Stomach (tissue), 9 donors: ENCODE results near the gene SLC39A13. TPM values are rescaled to one million over a fixed set of nuclear protein-coding genes. Genes with fewer than 3 reads are reported as not detected.
A peak's percentile ranks its signal among the peaks of the same experiment; 100 is the strongest.

Experiments used
- DNase-seq, 2 donors: peaks; one replicate each; pipeline versions ENCODE4 v3.0.0 to v3.0.0-alpha.2; 2013 to 2019
- H3K27ac ChIP-seq, 5 donors: fragments of 200-600 bp in 4 of 5; sonication (generic) in 4 of 5; one replicate each; pipeline ENCODE4 v1.5.1; 2013 to 2019; ENCODE audit warnings: mild to moderate bottlenecking in 1 of 5, moderate library complexity in 1 of 5
- H3K27me3 ChIP-seq, 3 donors: fragments of 200-600 bp; sonication (generic); one replicate each; pipeline ENCODE4 v1.5.1; 2017 to 2019; ENCODE audit warnings: mixed run types in 1 of 3
- H3K36me3 ChIP-seq, 4 donors: fragments of 200-600 bp; sonication (generic); 1 replicate in 3 of 4; 2 replicates in 1 of 4; pipeline ENCODE4 v1.5.1; 2016 to 2019
- H3K4me1 ChIP-seq, 4 donors: fragments of 200-600 bp; sonication (generic); one replicate each; pipeline ENCODE4 v1.5.1; 2016 to 2019
- H3K4me3 ChIP-seq, 4 donors: fragments of 200-600 bp; sonication (generic) in 3 of 4; one replicate each; pipeline ENCODE4 v1.5.1; 2016 to 2019; ENCODE audit warnings: mild to moderate bottlenecking in 1 of 4
- H3K9me3 ChIP-seq, 4 donors: fragments of 200-600 bp; sonication (generic); one replicate each; pipeline ENCODE4 v1.5.1; 2016 to 2019
- EP300 ChIP-seq: sonication (generic); formaldehyde crosslinking; IDR thresholded peaks from one replicate; pipeline ENCODE4 v1.6.1; 2017; ENCODE audit warnings: antibody characterized with exemption
- POLR2A ChIP-seq, 4 donors: fragments of 450-650 bp; IDR thresholded peaks; one replicate each; pipeline ENCODE4 v1.6.1; 2016; ENCODE audit warnings: antibody characterized with exemption in 4 of 4, control low read depth in 2 of 4, mild to moderate bottlenecking in 1 of 4, moderate library complexity in 1 of 4
- POLR2AphosphoS5 ChIP-seq, 3 donors: sonication (generic); formaldehyde crosslinking; IDR thresholded peaks; one replicate each; pipeline ENCODE4 v1.6.1; 2016; ENCODE audit warnings: antibody characterized with exemption in 3 of 3
- WGBS, 5 donors: extraction: QIAGEN DNeasy Blood & Tissue Kit in 3 of 5; methylation state at CpG; one replicate each; pipeline versions ENCODE4 v1.1.5 to v1.1.7; 2013 to 2018; 5-methylcytosine and 5-hydroxymethylcytosine counted together
- intact Hi-C: fragments of 100-400 bp; cut with DNase I; formaldehyde crosslinking; loops from one replicate; pipeline ENCODE4 v1.15.1; 2023; ENCODE audit warnings: low total_unique reads
- polyA plus RNA-seq, 3 donors: library from polyadenylated mRNA; stranded (reverse); fragments of 200-250 nt; gene quantifications; one replicate each; pipeline ENCODE4 v1.2.3, GENCODE V29; 2013
- total RNA-seq, 5 donors: library from RNA; depleted of rRNA; stranded (reverse); fragments of >200 nt; gene quantifications; one replicate each; pipeline versions ENCODE4 v1.1.0 to v1.2.3, GENCODE V29; 2014 to 2016
- TF ChIP-seq, protein P1 (sequence below), 7 experiments: fragments of 450-650 bp in 4 of 7; fragments of 200-600 bp in 3 of 7; sonication (generic) in 3 of 7; IDR thresholded peaks; one replicate each; pipeline ENCODE4 v1.5.1; 2016 to 2019; ENCODE audit warnings: antibody characterized with exemption in 7 of 7, control low read depth in 2 of 7, mild to moderate bottlenecking in 1 of 7
- donor health status: healthy with polysubstance abuse.
- donor health status: Bipolar disorder and iron deficiency.
- donor health status: healthy.

The SLC39A13 gene
- total and polyA plus RNA-seq, 8 donors: 7.0 to 158 (median 25.9) TPM

DNA sequence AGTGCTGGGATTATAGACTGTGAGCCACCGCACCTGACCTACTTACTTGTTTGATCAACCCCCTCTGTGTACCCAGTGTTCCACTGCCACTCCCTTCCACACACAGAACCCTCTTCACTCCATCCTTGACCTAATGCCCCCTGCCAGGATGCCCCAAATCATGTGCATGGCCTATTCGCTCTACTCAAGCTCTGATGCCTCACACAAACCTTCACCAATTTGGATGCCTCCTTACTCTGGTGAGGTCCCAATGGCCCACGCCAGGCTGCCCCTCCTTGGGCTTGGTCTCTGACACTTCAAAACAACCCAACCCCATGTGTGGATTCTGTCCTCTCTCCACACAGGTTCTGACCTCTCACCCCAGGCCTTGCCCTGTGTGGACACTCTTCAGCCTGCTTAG lies 27.3 kb downstream of the SLC39A13 start:
- H3K27ac ChIP-seq: no peak overlapping the region
- TF ChIP-seq, protein P1, sequence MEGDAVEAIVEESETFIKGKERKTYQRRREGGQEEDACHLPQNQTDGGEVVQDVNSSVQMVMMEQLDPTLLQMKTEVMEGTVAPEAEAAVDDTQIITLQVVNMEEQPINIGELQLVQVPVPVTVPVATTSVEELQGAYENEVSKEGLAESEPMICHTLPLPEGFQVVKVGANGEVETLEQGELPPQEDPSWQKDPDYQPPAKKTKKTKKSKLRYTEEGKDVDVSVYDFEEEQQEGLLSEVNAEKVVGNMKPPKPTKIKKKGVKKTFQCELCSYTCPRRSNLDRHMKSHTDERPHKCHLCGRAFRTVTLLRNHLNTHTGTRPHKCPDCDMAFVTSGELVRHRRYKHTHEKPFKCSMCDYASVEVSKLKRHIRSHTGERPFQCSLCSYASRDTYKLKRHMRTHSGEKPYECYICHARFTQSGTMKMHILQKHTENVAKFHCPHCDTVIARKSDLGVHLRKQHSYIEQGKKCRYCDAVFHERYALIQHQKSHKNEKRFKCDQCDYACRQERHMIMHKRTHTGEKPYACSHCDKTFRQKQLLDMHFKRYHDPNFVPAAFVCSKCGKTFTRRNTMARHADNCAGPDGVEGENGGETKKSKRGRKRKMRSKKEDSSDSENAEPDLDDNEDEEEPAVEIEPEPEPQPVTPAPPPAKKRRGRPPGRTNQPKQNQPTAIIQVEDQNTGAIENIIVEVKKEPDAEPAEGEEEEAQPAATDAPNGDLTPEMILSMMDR (IDR thresholded peaks at IDR 0.05): no peak
- TF ChIP-seq EP300 (no peak), POLR2AphosphoS5 (IDR thresholded peaks at IDR 0.05) (no peak), POLR2A (IDR thresholded peaks at IDR 0.05) (no peak)
- H3K4me3 ChIP-seq: no peak overlapping the region
- H3K27me3 ChIP-seq: no peaks in the 10 kb centered on the region
- 66 to 83% (median 77%) methylated on average over 3 of the region's 3 CpGs for WGBS, 5 donors
- DNase-seq: no peak
- no peaks in the 10 kb centered on the region for H3K36me3 ChIP-seq
- H3K4me1 ChIP-seq: peaks cover 0 to 13% (median 6%) of the 10 kb centered on the region in 4 donors
- no peaks in the 10 kb centered on the region for H3K9me3 ChIP-seq
- intact Hi-C loops: no loop called here

DNA sequence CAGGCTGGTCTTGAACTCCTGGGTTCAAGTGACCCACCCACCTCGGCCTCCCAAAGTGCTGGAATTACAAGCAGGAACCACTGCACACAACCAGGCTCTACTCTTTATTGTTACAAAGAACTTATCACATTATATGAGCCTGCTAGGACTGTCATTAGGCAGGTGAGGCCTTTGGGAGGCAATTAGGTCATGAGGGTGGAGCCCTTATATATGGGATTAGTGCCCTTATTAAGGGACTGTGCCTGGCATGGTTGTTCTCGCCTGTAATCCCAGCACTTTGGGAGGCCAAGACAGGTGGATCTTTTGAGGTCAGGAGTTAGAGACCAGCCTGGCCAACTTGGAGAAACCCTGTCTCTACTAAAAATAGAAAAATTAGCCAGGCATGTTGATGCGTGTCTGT lies 28.3 kb downstream of the SLC39A13 start:
- WGBS, 5 donors: 92 to 97% (median 95%) methylated on average over 3 of the region's 3 CpGs

DNA sequence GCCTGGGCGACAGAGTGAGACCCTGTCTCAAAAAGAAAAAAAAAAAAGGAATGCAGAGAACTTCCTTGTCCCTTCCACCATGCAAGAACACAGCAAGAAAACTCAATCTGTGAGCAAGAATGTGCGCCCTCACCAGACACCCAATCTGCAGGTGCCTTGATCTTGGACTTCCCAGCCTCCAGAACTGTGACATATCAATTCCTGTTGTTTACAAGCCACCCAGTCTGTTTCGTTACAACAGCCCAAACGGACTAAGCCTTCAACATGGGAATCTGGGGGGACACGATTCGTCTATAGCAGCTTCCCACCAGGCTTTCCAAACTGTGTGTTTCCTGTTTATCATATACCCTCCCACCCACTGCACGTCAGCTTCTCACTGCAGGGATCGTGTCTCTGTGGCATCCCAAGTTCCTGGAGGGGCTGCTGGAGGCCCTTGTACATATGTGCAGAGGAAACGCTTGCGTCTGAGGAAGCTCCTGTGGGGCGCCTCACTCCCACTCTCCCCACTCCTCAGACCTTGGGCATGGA lies 28.9 kb downstream of the SLC39A13 start:
- peak overlapping the region in 1 of 5 donors; percentile 49 for H3K27ac ChIP-seq
- intact Hi-C loops: no loop called here
- no peak overlapping the region for H3K4me3 ChIP-seq
- no peak for DNase-seq
- peaks cover 0 to 13% (median 6%) of the 10 kb centered on the region in 4 donors for H3K4me1 ChIP-seq
- WGBS, 5 donors: 64 to 79% (median 73%) methylated on average over 11 of the region's 11 CpGs
- no peaks in the 10 kb centered on the region for H3K36me3 ChIP-seq
- H3K9me3 ChIP-seq: no peaks in the 10 kb centered on the region
- no peaks in the 10 kb centered on the region for H3K27me3 ChIP-seq
- TF ChIP-seq POLR2AphosphoS5 (IDR thresholded peaks at IDR 0.05) (no peak), POLR2A (IDR thresholded peaks at IDR 0.05) (no peak), EP300 (no peak)
- TF ChIP-seq, protein P1 (IDR thresholded peaks at IDR 0.05): no peak

More for the DNA sequence above, 28.3 kb downstream of the SLC39A13 start:
- TF ChIP-seq, protein P1 (IDR thresholded peaks at IDR 0.05): no peak
- TF ChIP-seq EP300 (no peak), POLR2AphosphoS5 (IDR thresholded peaks at IDR 0.05) (no peak)
- Histone ChIP-seq H3K36me3 (no peaks in the 10 kb centered on the region), H3K27ac (no peak overlapping the region), H3K9me3 (no peaks in the 10 kb centered on the region), H3K27me3 (no peaks in the 10 kb centered on the region), H3K4me3 (no peak overlapping the region), H3K4me1 (peaks cover 0 to 13% (median 6%) of the 10 kb centered on the region in 4 donors)
- DNase-seq: no peak
- intact Hi-C loops: no loop called here

DNA sequence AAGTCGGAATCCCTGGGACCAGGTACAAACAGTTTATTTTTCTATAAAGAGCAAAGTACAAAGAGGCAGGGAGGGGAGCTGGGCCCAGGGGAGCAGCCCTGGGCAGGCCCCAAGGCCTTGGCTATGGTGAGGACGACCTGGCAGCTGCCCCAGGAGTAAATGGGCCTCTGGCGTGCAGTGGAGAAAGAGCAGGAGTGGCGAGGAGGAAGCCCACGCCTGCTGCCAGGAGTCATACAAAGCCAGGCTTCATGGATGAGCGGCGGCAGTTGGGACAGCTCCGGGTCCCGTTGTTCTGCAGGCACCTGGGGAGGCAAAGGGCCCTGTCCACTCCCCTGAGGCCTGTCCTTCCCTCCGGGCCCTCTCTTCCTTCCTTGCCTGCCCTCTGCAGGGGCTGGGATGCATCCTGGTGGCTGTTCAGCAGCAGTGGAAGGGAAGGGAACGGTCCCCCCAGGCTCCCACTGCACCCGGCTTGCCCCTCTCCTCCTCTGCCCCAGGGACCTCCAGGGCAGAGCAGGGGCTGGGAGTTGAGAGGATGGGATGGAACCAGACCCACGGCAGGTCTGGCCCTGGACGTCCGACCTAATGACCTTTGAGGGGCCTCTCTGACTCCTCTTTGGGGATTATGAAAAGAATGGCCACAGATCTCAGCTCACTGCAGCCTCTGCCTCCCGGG lies 29.5 kb downstream of the SLC39A13 start:
- H3K9me3 ChIP-seq: no peaks in the 10 kb centered on the region
- intact Hi-C loops: no loop called here
- no peak overlapping the region for H3K4me3 ChIP-seq
- TF ChIP-seq POLR2A (IDR thresholded peaks at IDR 0.05) (no peak), EP300 (no peak), POLR2AphosphoS5 (IDR thresholded peaks at IDR 0.05) (no peak)
- TF ChIP-seq, protein P1 (IDR thresholded peaks at IDR 0.05): no peak
- DNase-seq: peak in 1 of 2 donors; percentile 72
- peak overlapping the region in 1 of 5 donors; percentile 49 for H3K27ac ChIP-seq
- peaks cover 0 to 13% (median 6%) of the 10 kb centered on the region in 4 donors for H3K4me1 ChIP-seq
- no peaks in the 10 kb centered on the region for H3K27me3 ChIP-seq
- 31 to 57% (median 43%) methylated on average over 13 to 16 of the region's 16 CpGs for WGBS, 5 donors
- H3K36me3 ChIP-seq: no peaks in the 10 kb centered on the region
